Ascending aorta (tissue), 2 donors: ENCODE measurements around the gene RFX7. TPM values are rescaled to one million over a fixed set of nuclear protein-coding genes. Genes with fewer than 3 reads are reported as not detected.

Source experiments
- DNase-seq, 2 donors: peaks; one replicate each; pipeline ENCODE4 v3.0.0-alpha.2; 2019; ENCODE audit warnings: low spot score in 2 of 2
- H3K27ac ChIP-seq, 2 donors: fragments of 200-600 bp; sonication (generic); one replicate each; pipeline ENCODE4 v1.5.1; 2016 to 2017; ENCODE audit warnings: mild to moderate bottlenecking in 1 of 2
- H3K27me3 ChIP-seq: fragments of 200-600 bp; sonication (generic); one replicate; pipeline ENCODE4 v1.5.1; 2017
- H3K36me3 ChIP-seq, 2 donors: fragments of 200-600 bp; sonication (generic); one replicate each; pipeline ENCODE4 v1.5.1; 2016
- H3K4me1 ChIP-seq, 2 donors: fragments of 200-600 bp; sonication (generic); one replicate each; pipeline ENCODE4 v1.5.1; 2016 to 2017; ENCODE audit warnings: mild to moderate bottlenecking in 1 of 2
- H3K4me3 ChIP-seq, 2 donors: fragments of 200-600 bp; sonication (generic); one replicate each; pipeline ENCODE4 v1.5.1; 2016 to 2017; ENCODE audit warnings: mild to moderate bottlenecking in 1 of 2
- H3K9me3 ChIP-seq, 2 donors: fragments of 200-600 bp; sonication (generic); one replicate each; pipeline ENCODE4 v1.5.1; 2016
- CTCF ChIP-seq, 3 experiments: fragments of 200-600 bp in 2 of 3; fragments of 450-650 bp in 1 of 3; sonication (generic) in 2 of 3; IDR thresholded peaks; one replicate each; pipeline ENCODE4 v1.5.1; 2016 to 2019; ENCODE audit warnings: antibody characterized with exemption in 3 of 3, mild to moderate bottlenecking in 1 of 3, moderate library complexity in 1 of 3
- intact Hi-C: fragments of 100-400 bp; cut with DNase I; formaldehyde crosslinking; loops from one replicate; pipeline ENCODE4 v1.15.1; 2023
- total RNA-seq: library from RNA; depleted of rRNA; stranded (reverse); fragments of >200 nt; gene quantifications from one replicate; pipeline ENCODE4 v1.1.0, GENCODE V29; 2016

Gene RFX7
- total RNA-seq, 1 donor from 2014 or later = 14.2 TPM

GRCh38 chr15:56185980-56186379, 57.7 kb downstream of the RFX7 start:
- no peak overlapping the region for H3K4me3 ChIP-seq
- H3K4me1 ChIP-seq = peaks cover 0 to 3% of the 10 kb centered on the region in 2 donors
- intact Hi-C loops = no loop called here
- H3K27ac ChIP-seq = no peak overlapping the region
- TF ChIP-seq CTCF (IDR thresholded peaks at IDR 0.05) = no peak
- no peaks in the 10 kb centered on the region for H3K27me3 ChIP-seq
- H3K9me3 ChIP-seq = no peaks in the 10 kb centered on the region
- H3K36me3 ChIP-seq = no peaks in the 10 kb centered on the region
- DNase-seq = no peak

DNA sequence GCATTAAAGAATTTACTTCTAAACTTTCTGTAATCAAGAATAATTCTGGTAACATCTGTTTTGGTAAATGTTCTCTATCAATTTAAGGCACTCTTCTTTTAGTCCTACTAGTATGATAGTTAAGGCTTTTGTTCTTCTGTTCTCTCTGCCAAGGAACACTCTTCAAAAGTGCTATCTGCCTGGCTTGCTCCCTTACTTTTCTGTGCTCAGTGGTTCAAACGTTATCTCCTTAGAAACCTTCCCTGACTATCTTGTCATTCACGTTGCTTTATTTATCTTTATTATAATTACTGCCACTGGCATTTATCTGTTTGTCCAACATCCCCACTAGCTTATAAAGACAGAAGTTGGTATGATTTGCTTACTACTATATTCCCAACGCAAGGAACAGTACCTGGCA, 59.2 kb downstream of the RFX7 start:
- DNase-seq = no peak
- Histone ChIP-seq H3K27me3 (no peaks in the 10 kb centered on the region), H3K36me3 (no peaks in the 10 kb centered on the region), H3K27ac (no peak overlapping the region), H3K9me3 (no peaks in the 10 kb centered on the region), H3K4me3 (no peak overlapping the region), H3K4me1 (peaks cover 0 to 3% of the 10 kb centered on the region in 2 donors)
- TF ChIP-seq CTCF (IDR thresholded peaks at IDR 0.05) = no peak
- intact Hi-C loops = no loop called here

DNA sequence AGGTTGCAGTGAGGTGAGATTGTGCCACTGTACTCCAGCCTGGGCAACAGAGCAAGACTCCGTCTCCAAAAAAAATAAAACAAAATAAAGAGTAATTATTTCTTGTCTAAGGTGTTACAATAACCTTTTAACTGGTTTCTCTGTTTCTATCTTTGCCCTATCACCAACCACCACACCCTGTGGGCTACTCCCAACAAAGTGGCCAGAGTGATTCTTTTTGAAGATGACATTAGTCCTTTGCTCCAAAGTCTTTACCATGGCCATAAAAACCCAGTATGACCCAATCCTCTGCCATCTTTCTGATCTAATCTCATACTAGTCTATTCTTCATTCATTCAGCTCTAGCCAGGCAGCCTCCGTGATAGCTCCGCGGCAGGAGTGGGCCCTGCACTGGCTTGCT, 62.8 kb downstream of the RFX7 start:
- no peak for DNase-seq
- no peaks in the 10 kb centered on the region for H3K4me1 ChIP-seq
- H3K9me3 ChIP-seq = no peaks in the 10 kb centered on the region
- no peak overlapping the region for H3K4me3 ChIP-seq
- H3K27me3 ChIP-seq = no peaks in the 10 kb centered on the region
- intact Hi-C loops = no loop called here
- no peak overlapping the region for H3K27ac ChIP-seq
- H3K36me3 ChIP-seq = no peaks in the 10 kb centered on the region
- TF ChIP-seq CTCF (IDR thresholded peaks at IDR 0.05) = no peak

DNA sequence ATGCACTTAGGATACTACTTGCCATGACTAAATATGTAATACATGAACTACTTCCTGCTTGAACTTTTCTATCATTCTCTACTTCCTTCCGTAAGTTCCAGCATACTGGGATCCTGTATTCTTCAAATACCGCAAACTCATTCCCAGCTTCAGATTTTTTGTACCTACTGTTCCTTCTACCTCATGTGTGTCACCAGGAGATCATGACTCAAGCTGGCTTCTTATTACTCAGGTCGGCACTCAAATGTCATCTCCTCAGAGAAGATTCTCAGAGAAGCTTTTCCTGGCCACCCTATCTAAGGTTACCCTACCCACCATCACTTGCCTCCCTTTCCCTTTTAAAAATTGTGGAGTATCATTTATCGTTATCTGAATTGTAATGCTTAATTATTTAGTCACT, 66.7 kb downstream of the RFX7 start:
- no peaks in the 10 kb centered on the region for H3K4me1 ChIP-seq
- intact Hi-C loops = no loop called here
- no peaks in the 10 kb centered on the region for H3K27me3 ChIP-seq
- peaks cover 1 to 6% of the 10 kb centered on the region in 2 donors for H3K36me3 ChIP-seq
- no peak overlapping the region for H3K27ac ChIP-seq
- no peak for DNase-seq
- H3K4me3 ChIP-seq = no peak overlapping the region
- no peak for TF ChIP-seq CTCF (IDR thresholded peaks at IDR 0.05)
- H3K9me3 ChIP-seq = no peaks in the 10 kb centered on the region

- no peak for DNase-seq
- peaks cover 6 to 8% of the 10 kb centered on the region in 2 donors for H3K36me3 ChIP-seq
- H3K4me3 ChIP-seq = no peak overlapping the region
- no peaks in the 10 kb centered on the region for H3K4me1 ChIP-seq
- no peaks in the 10 kb centered on the region for H3K27me3 ChIP-seq
- H3K27ac ChIP-seq = no peak overlapping the region
- intact Hi-C loops = no loop called here
- no peak for TF ChIP-seq CTCF (IDR thresholded peaks at IDR 0.05)
- H3K9me3 ChIP-seq = no peaks in the 10 kb centered on the region
Observed at GRCh38 chr15:56175788-56176187, 67.9 kb downstream of the RFX7 start.

DNA sequence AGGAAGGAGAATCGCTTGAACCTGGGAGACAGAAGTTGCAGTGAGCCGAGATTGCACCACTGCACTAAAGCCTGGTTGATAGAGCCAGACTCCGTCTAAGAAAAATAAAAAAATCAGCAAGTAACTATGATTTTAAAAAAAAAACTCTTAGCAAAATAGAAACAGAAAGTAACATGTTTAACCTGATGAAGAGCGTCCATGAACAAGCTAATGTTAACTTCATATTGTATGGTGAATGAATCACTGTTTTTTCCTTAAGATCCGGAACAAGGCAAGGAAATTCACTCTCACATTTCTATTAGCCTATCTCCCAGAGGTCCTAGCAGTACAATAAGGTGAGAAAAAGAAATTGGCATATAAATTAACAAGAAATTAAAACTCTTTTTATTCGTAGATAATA, 69.0 kb downstream of the RFX7 start:
- H3K27me3 ChIP-seq = no peaks in the 10 kb centered on the region
- intact Hi-C loops = no loop called here
- no peak overlapping the region for H3K27ac ChIP-seq
- no peaks in the 10 kb centered on the region for H3K4me1 ChIP-seq
- peaks cover 6 to 8% of the 10 kb centered on the region in 2 donors for H3K36me3 ChIP-seq
- no peak for DNase-seq
- H3K9me3 ChIP-seq = no peaks in the 10 kb centered on the region
- H3K4me3 ChIP-seq = no peak overlapping the region
- no peak for TF ChIP-seq CTCF (IDR thresholded peaks at IDR 0.05)
